ENCODE measurements around the gene CCDC88C.
A peak's percentile ranks its signal among the peaks of the same experiment; 100 is the strongest.
"Not testable (repeated sequence)": the region's sequence is repeated elsewhere in the genome, so short reads cannot be mapped to it uniquely, and the experiment has no call there.

The CCDC88C gene

GRCh38 chr14:91417983-91418386 lies 365 bp upstream of the CCDC88C start:
- Histone ChIP-seq H3K27ac (ENCODE audit: low read depth in 2 of 2, low read length in 2 of 2) (peak overlapping the region; percentile 17 to 32), H3K9ac (ENCODE audit: low read depth in 1 of 2, low read length in 2 of 2) (peak overlapping the region in 1 of 2 donors; percentile 79), H3K36me3 (ENCODE audit: control insufficient read depth in 2 of 2, insufficient read depth in 2 of 2, low read length in 2 of 2) (no peaks in the 10 kb centered on the region), H3K4me3 (ENCODE audit: low read length in 2 of 2) (peak overlapping the region; percentile 74 to 76), H3K27me3 (ENCODE audit: control insufficient read depth in 2 of 2, insufficient read depth in 2 of 2, low read length in 2 of 2) (no peaks in the 10 kb centered on the region), H3K4me1 (ENCODE audit: control insufficient read depth in 2 of 2, insufficient read depth in 2 of 2, low read length in 2 of 2) (peaks cover 28 to 37% of the 10 kb centered on the region in 2 donors), H3K9me3 (ENCODE audit: control insufficient read depth in 2 of 2, low read length in 2 of 2) (no peaks in the 10 kb centered on the region)

- Histone ChIP-seq H3K4me1 (ENCODE audit: control insufficient read depth in 2 of 2, insufficient read depth in 2 of 2, low read length in 2 of 2) (peaks cover 28 to 37% of the 10 kb centered on the region in 2 donors), H3K9ac (ENCODE audit: low read depth in 1 of 2, low read length in 2 of 2) (peak overlapping the region; percentile 72 to 79)
These were observed 888 bp downstream of the CCDC88C start for GRCh38 chr14:91416744-91417119.

GRCh38 chr14:91415794-91416743 lies 1.6 kb downstream of the CCDC88C start:
- peak overlapping the region; percentile 74 to 76 for H3K4me3 ChIP-seq (ENCODE audit: low read length in 2 of 2)
- no peaks in the 10 kb centered on the region for H3K9me3 ChIP-seq (ENCODE audit: control insufficient read depth in 2 of 2, low read length in 2 of 2)
- no peaks in the 10 kb centered on the region for H3K27me3 ChIP-seq (ENCODE audit: control insufficient read depth in 2 of 2, insufficient read depth in 2 of 2, low read length in 2 of 2)
- no peaks in the 10 kb centered on the region for H3K36me3 ChIP-seq (ENCODE audit: control insufficient read depth in 2 of 2, insufficient read depth in 2 of 2, low read length in 2 of 2)
- peak overlapping the region; percentile 73 to 81 for H3K27ac ChIP-seq (ENCODE audit: low read depth in 2 of 2, low read length in 2 of 2)
- peaks cover 28 to 37% of the 10 kb centered on the region in 2 donors for H3K4me1 ChIP-seq (ENCODE audit: control insufficient read depth in 2 of 2, insufficient read depth in 2 of 2, low read length in 2 of 2)
- H3K9ac ChIP-seq (ENCODE audit: low read depth in 1 of 2, low read length in 2 of 2): peak overlapping the region; percentile 72 to 79

More at GRCh38 chr14:91416744-91417119, 888 bp downstream of the CCDC88C start:
- Histone ChIP-seq H3K36me3 (ENCODE audit: control insufficient read depth in 2 of 2, insufficient read depth in 2 of 2, low read length in 2 of 2) (no peaks in the 10 kb centered on the region), H3K27me3 (ENCODE audit: control insufficient read depth in 2 of 2, insufficient read depth in 2 of 2, low read length in 2 of 2) (no peaks in the 10 kb centered on the region), H3K4me3 (ENCODE audit: low read length in 2 of 2) (peak overlapping the region; percentile 74 to 76), H3K27ac (ENCODE audit: low read depth in 2 of 2, low read length in 2 of 2) (peak overlapping the region; percentile 73 to 81), H3K9me3 (ENCODE audit: control insufficient read depth in 2 of 2, low read length in 2 of 2) (no peaks in the 10 kb centered on the region)

- no peaks in the 10 kb centered on the region for H3K9me3 ChIP-seq (ENCODE audit: control insufficient read depth in 2 of 2, low read length in 2 of 2)
- peak overlapping the region in 1 of 2 donors; percentile 19 for H3K9ac ChIP-seq (ENCODE audit: low read depth in 1 of 2, low read length in 2 of 2)
- H3K4me1 ChIP-seq (ENCODE audit: control insufficient read depth in 2 of 2, insufficient read depth in 2 of 2, low read length in 2 of 2): peaks cover 28 to 37% of the 10 kb centered on the region in 2 donors
- H3K27ac ChIP-seq (ENCODE audit: low read depth in 2 of 2, low read length in 2 of 2): peak overlapping the region; percentile 44 to 81
- H3K36me3 ChIP-seq (ENCODE audit: control insufficient read depth in 2 of 2, insufficient read depth in 2 of 2, low read length in 2 of 2): no peaks in the 10 kb centered on the region
- H3K4me3 ChIP-seq (ENCODE audit: low read length in 2 of 2): peak overlapping the region; percentile 11 to 59
- H3K27me3 ChIP-seq (ENCODE audit: control insufficient read depth in 2 of 2, insufficient read depth in 2 of 2, low read length in 2 of 2): no peaks in the 10 kb centered on the region
These were observed 3.2 kb downstream of the CCDC88C start for GRCh38 chr14:91414475-91414833.

GRCh38 chr14:91413547-91414474 lies 3.8 kb downstream of the CCDC88C start:
- Histone ChIP-seq H3K36me3 (ENCODE audit: control insufficient read depth in 2 of 2, insufficient read depth in 2 of 2, low read length in 2 of 2) (peaks cover 0 to under 1% of the 10 kb centered on the region in 2 donors), H3K9me3 (ENCODE audit: control insufficient read depth in 2 of 2, low read length in 2 of 2) (no peaks in the 10 kb centered on the region), H3K27ac (ENCODE audit: low read depth in 2 of 2, low read length in 2 of 2) (peak overlapping the region in 1 of 2 donors; percentile 28), H3K27me3 (ENCODE audit: control insufficient read depth in 2 of 2, insufficient read depth in 2 of 2, low read length in 2 of 2) (no peaks in the 10 kb centered on the region), H3K4me1 (ENCODE audit: control insufficient read depth in 2 of 2, insufficient read depth in 2 of 2, low read length in 2 of 2) (peaks cover 28 to 35% of the 10 kb centered on the region in 2 donors), H3K9ac (ENCODE audit: low read depth in 1 of 2, low read length in 2 of 2) (peak overlapping the region in 1 of 2 donors; percentile 60), H3K4me3 (ENCODE audit: low read length in 2 of 2) (peak overlapping the region in 1 of 2 donors; percentile 59)

- Histone ChIP-seq H3K36me3 (ENCODE audit: control insufficient read depth in 2 of 2, insufficient read depth in 2 of 2, low read length in 2 of 2) (peaks cover 6 to 8% of the 10 kb centered on the region in 2 donors), H3K27ac (ENCODE audit: low read depth in 2 of 2, low read length in 2 of 2) (no peak overlapping the region), H3K9me3 (ENCODE audit: control insufficient read depth in 2 of 2, low read length in 2 of 2) (no peaks in the 10 kb centered on the region), H3K9ac (ENCODE audit: low read depth in 1 of 2, low read length in 2 of 2) (no peak overlapping the region), H3K27me3 (ENCODE audit: control insufficient read depth in 2 of 2, insufficient read depth in 2 of 2, low read length in 2 of 2) (no peaks in the 10 kb centered on the region), H3K4me1 (ENCODE audit: control insufficient read depth in 2 of 2, insufficient read depth in 2 of 2, low read length in 2 of 2) (peaks cover 22 to 26% of the 10 kb centered on the region in 2 donors), H3K4me3 (ENCODE audit: low read length in 2 of 2) (no peak overlapping the region)
These were observed 4.7 kb downstream of the CCDC88C start for GRCh38 chr14:91412939-91413338.

GRCh38 chr14:91410771-91411536 lies 6.7 kb downstream of the CCDC88C start:
- peaks cover 6 to 22% of the 10 kb centered on the region in 2 donors for H3K36me3 ChIP-seq (ENCODE audit: control insufficient read depth in 2 of 2, insufficient read depth in 2 of 2, low read length in 2 of 2)
- peaks cover 18 to 20% of the 10 kb centered on the region in 2 donors for H3K4me1 ChIP-seq (ENCODE audit: control insufficient read depth in 2 of 2, insufficient read depth in 2 of 2, low read length in 2 of 2)
- peak overlapping the region in 1 of 2 donors; percentile 19 for H3K9ac ChIP-seq (ENCODE audit: low read depth in 1 of 2, low read length in 2 of 2)
- H3K9me3 ChIP-seq (ENCODE audit: control insufficient read depth in 2 of 2, low read length in 2 of 2): no peaks in the 10 kb centered on the region
- H3K27me3 ChIP-seq (ENCODE audit: control insufficient read depth in 2 of 2, insufficient read depth in 2 of 2, low read length in 2 of 2): no peaks in the 10 kb centered on the region
- peak overlapping the region in 1 of 2 donors; percentile 3 for H3K4me3 ChIP-seq (ENCODE audit: low read length in 2 of 2)
- peak overlapping the region in 1 of 2 donors; percentile 60 for H3K27ac ChIP-seq (ENCODE audit: low read depth in 2 of 2, low read length in 2 of 2)

- peaks cover 6 to 24% of the 10 kb centered on the region in 2 donors for H3K36me3 ChIP-seq (ENCODE audit: control insufficient read depth in 2 of 2, insufficient read depth in 2 of 2, low read length in 2 of 2)
- no peak overlapping the region for H3K9ac ChIP-seq (ENCODE audit: low read depth in 1 of 2, low read length in 2 of 2)
- H3K27ac ChIP-seq (ENCODE audit: low read depth in 2 of 2, low read length in 2 of 2): peak overlapping the region in 1 of 2 donors; percentile 28
- H3K4me1 ChIP-seq (ENCODE audit: control insufficient read depth in 2 of 2, insufficient read depth in 2 of 2, low read length in 2 of 2): peaks cover 16 to 22% of the 10 kb centered on the region in 2 donors
- no peaks in the 10 kb centered on the region for H3K27me3 ChIP-seq (ENCODE audit: control insufficient read depth in 2 of 2, insufficient read depth in 2 of 2, low read length in 2 of 2)
- no peaks in the 10 kb centered on the region for H3K9me3 ChIP-seq (ENCODE audit: control insufficient read depth in 2 of 2, low read length in 2 of 2)
- no peak overlapping the region for H3K4me3 ChIP-seq (ENCODE audit: low read length in 2 of 2)
These were observed 7.5 kb downstream of the CCDC88C start for GRCh38 chr14:91409928-91410718.

- Histone ChIP-seq H3K36me3 (ENCODE audit: control insufficient read depth in 2 of 2, insufficient read depth in 2 of 2, low read length in 2 of 2) (peaks cover 6 to 24% of the 10 kb centered on the region in 2 donors), H3K4me1 (ENCODE audit: control insufficient read depth in 2 of 2, insufficient read depth in 2 of 2, low read length in 2 of 2) (peaks cover 7 to 16% of the 10 kb centered on the region in 2 donors)
- H3K9me3 ChIP-seq (ENCODE audit: control insufficient read depth in 2 of 2, low read length in 2 of 2); H3K27me3 ChIP-seq (ENCODE audit: control insufficient read depth in 2 of 2, insufficient read depth in 2 of 2, low read length in 2 of 2); H3K27ac ChIP-seq (ENCODE audit: low read depth in 2 of 2, low read length in 2 of 2); H3K9ac ChIP-seq (ENCODE audit: low read depth in 1 of 2, low read length in 2 of 2); H3K4me3 ChIP-seq (ENCODE audit: low read length in 2 of 2): not testable (repeated sequence)
These were observed 8.4 kb downstream of the CCDC88C start for GRCh38 chr14:91409240-91409639.
